AG04450 (cell line): ENCODE results near the gene SEC14L1. TPM values are rescaled to one million over a fixed set of nuclear protein-coding genes. Genes with fewer than 3 reads are reported as not detected.
"Not testable (repeated sequence)": the region's sequence is repeated elsewhere in the genome, so short reads cannot be mapped to it uniquely, and the experiment has no call there.

ENCODE experiments used
- CTCF ChIA-PET: fragments of 300-600, 350-600 bp; formaldehyde crosslinking; extraction: SDS; loops from one replicate; lab custom pipeline; 2022; ENCODE audit warnings: antibody characterized with exemption, inconsistent platforms; lab: Charles Lee
- POLR2A ChIA-PET: fragments of 350-600 bp; formaldehyde crosslinking; extraction: SDS; loops from one replicate; lab custom pipeline; 2021; ENCODE audit warnings: antibody characterized with exemption, inconsistent platforms; lab: Yijun Ruan, JAX
- DNase-seq: peaks from one replicate; pipeline ENCODE4 v3.0.0-alpha.2; 2011; ENCODE audit warnings: low read depth, low spot score
- H3K27ac ChIP-seq: one replicate; pipeline ENCODE4 v1.5.1; 2012; ENCODE audit warnings: low read depth, low read length, control low read depth
- H3K27me3 ChIP-seq: one replicate; pipeline ENCODE4 v1.6.0; 2012; ENCODE audit warnings: low read length; ENCODE audit not compliant: control insufficient read depth, insufficient read depth
- H3K4me3 ChIP-seq: 2 replicates; pipeline ENCODE4 v1.5.1; 2011; ENCODE audit warnings: mild to moderate bottlenecking, low read depth, low read length, control low read depth
- H3K9me3 ChIP-seq: 2 replicates; pipeline ENCODE4 v1.5.1; 2012; ENCODE audit warnings: low read length; ENCODE audit not compliant: control insufficient read depth, insufficient read depth
- CTCF ChIP-seq: IDR thresholded peaks from 2 replicates; pipeline ENCODE4 v1.5.1; 2011; ENCODE audit warnings: low read depth, low read length, control low read depth, inconsistent platforms
- polyA plus RNA-seq: library from polyadenylated mRNA; depleted of rRNA; stranded (reverse); fragments of >200 nt; gene quantifications from 2 replicates; pipeline ENCODE4 v1.2.3, GENCODE V29; 2011

SEC14L1 gene
- polyA plus RNA-seq, 1 experiment = 38.7 TPM

DNA sequence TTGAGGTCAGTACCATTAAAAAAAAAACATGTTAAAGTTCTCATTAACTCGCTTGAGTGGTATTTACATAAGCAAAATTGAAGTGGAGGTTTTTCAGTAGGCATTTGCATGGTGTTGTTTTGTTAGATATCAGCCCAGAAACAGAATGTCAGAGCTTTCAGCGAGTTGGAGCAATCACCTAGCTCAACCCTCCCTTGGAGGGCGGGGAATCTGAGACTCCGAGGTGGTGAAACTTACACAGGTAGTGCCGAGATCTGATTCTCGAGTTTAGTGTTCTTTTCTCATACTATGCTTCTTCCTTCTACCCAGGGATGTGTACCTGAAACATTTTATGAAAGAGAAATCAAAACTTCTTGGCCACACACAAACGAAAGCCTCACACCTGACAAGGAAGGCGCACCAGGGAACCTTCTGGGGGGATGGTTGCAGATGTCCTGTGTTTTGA, 6.6 kb downstream of the SEC14L1 start:
- Histone ChIP-seq H3K27ac (no peak overlapping the region), H3K27me3 (no peaks in the 10 kb centered on the region), H3K9me3 (no peaks in the 10 kb centered on the region), H3K4me3 (no peak overlapping the region)
- ChIA-PET POLR2A (no interaction called here), CTCF (no interaction called here)
- DNase-seq = no peak
- TF ChIP-seq CTCF = no peak

DNA sequence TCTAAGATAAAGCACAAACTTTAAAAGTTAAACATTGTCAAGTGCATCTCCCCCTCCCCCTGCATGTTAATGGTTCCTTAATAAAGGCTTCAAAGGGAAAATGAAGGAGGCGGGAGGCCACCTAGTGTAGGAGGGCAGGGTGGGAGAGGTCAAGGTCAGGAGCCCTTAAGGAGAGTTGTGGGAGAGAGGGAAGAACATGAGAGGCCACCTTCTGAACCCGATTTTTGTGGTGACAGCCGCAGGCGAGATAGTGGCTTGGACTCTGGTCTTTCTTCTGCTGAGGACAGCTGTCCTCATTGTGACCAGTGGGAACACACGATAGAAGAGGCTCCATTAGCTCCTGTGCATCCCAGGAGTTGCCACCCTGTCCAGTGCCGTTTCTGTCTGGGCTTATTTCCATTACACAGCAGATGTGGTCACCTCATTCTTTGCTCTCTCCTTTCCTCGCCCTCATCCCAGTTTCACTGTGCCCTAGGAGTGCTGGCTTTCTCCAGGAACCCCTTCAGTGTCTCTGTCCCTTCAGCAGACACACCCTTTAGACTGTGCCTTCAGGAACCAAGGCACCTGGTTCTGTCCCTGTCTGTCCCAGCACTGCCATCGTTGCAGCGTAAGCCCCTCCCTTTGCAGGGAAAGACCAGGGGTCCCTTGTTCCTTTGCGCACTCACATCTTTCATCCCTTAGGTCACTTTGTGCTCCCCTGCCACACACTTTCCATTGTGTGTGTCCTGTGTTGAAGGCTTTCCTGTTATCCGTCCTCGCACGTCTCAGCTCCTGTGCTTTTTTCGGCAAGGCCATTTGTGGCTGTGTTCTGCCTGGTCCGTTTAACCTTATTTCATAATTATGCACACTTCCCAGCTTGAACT, 7.5 kb downstream of the SEC14L1 start:
- no peak for TF ChIP-seq CTCF
- Histone ChIP-seq H3K4me3 (no peak overlapping the region), H3K27me3 (no peaks in the 10 kb centered on the region), H3K27ac (no peak overlapping the region), H3K9me3 (no peaks in the 10 kb centered on the region)
- CTCF ChIA-PET = no interaction called here
- POLR2A ChIA-PET = no interaction called here
- DNase-seq = no peak

DNA sequence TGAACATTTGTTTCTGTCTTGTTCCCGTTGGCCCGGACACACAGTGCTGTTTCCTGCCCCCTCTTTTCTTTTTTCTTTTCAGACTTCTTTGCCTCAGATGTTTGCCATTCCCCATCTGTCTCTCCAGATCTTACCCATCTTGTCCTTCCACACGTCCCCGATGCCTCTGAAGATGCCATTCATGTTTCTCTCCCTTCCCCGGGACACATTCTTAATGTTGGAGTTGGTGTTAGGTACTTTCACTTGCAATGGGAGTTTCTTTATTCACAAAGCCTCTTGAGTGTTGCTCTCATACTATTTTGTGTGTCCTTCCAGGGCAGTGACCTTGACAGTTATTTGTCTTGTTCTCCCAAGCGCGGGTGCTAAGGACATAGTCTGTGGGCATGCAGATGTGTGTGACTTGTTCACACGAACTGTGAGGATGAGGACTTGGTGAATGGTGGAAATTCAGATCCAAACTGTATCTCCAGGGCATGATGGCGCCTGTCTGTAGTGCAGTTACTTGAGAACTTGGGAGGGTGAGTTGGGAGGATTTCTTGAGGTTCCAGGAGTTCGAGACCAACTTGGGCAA, 8.3 kb downstream of the SEC14L1 start:
- no peak overlapping the region for H3K27ac ChIP-seq
- no peaks in the 10 kb centered on the region for H3K9me3 ChIP-seq
- ChIA-PET CTCF (no interaction called here), POLR2A (no interaction called here)
- no peak for TF ChIP-seq CTCF
- H3K4me3 ChIP-seq = no peak overlapping the region
- no peaks in the 10 kb centered on the region for H3K27me3 ChIP-seq
- no peak for DNase-seq

- ChIA-PET POLR2A (no interaction called here), CTCF (no interaction called here)
- Histone ChIP-seq H3K27me3 (no peaks in the 10 kb centered on the region), H3K27ac (no peak overlapping the region), H3K4me3 (no peak overlapping the region), H3K9me3 (no peaks in the 10 kb centered on the region)
- no peak for TF ChIP-seq CTCF
- DNase-seq = no peak
These were observed 9.4 kb downstream of the SEC14L1 start for GRCh38 chr17:77150196-77150595.

DNA sequence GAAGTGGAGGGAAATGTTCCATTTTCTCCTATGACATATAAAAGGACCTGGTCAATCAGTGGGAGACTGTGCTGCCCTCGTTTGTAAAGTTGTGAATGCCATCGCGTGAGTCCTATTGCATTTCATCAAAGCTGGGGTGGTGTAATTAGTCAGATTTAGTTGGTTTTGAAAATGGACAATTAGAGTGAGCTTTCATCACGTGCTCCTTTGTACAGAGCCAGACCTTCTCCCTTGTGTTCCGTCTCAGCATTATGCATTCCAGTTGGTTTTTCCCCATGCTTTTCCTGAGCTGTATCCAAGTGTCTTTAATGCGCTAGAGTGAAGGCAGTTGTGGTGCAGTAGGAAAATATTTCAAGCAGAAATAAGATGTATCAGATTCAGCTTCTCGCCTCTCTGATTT, 10.4 kb downstream of the SEC14L1 start:
- CTCF ChIA-PET = interaction anchor here (0.9 kb wide), 1 partner anchor 63 kb away, joined by 3 read pairs; no protein-coding TSS in a partner anchor
- POLR2A ChIA-PET = no interaction called here
- DNase-seq = no peak
- Histone ChIP-seq H3K27ac (no peak overlapping the region), H3K4me3 (no peak overlapping the region), H3K9me3 (no peaks in the 10 kb centered on the region), H3K27me3 (no peaks in the 10 kb centered on the region)
- TF ChIP-seq CTCF = no peak

DNA sequence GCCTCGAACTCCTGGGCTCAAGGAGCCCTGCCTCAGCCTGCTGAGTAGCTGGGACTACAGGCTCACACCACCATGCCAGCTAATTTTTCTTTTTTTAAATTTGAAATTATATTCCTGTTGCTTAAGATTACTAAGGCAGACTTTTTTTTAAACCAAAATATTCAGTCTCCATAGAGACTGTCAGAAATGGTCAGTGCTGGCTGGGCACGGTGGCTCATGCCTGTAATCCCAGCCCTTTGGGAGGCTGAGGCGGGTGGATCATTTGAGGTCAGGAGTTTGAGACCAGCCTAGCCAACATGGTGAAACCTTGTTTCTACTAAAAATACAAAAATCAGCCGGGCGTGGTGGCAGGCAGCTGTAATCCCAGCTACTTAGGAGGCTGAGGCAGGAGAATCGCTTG, 11.3 kb downstream of the SEC14L1 start:
- DNase-seq, POLR2A ChIA-PET, H3K4me3 ChIP-seq, H3K27me3 ChIP-seq, H3K27ac ChIP-seq, H3K9me3 ChIP-seq: not testable (repeated sequence)
- CTCF ChIA-PET = interaction anchor here (0.7 to 0.9 kb wide), 2 partner anchors 64 to 65 kb away, joined by 3 read pairs; no protein-coding TSS in a partner anchor
